ENCODE results near the gene DCD. TPM values are rescaled to one million over a fixed set of nuclear protein-coding genes. Genes with fewer than 3 reads are reported as not detected.

Gene DCD
- total RNA-seq, 1 donor from 2014 or later = not detected

DNA sequence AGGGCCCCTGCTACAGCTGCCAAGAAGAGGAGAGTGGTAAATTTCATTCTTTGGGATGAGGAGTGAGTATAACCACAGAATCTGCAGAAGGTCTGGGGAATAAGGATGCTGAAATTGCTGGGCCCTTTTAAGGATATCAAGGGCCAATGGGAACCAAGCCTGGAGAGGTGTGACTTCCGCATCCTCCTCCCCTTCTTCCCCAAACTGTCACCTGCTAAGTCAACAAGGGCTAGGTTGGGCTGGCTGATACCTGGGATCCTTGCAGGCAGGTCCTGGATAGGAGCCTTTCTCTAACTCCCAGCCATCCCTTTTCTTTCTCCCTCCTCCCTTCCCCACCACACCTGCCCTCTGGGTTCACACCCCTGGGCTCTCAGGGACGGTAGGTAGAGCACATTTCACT, 13.4 kb downstream of the DCD start, which contains the start of gene LACRT:
TSS of gene LACRT (minus strand) at position 101 of the 400 bp plus-strand sequence. CDS start at position 47, 54 bp downstream.
- no peak for TF ChIP-seq CTCF (IDR thresholded peaks at IDR 0.05)
- DNase-seq (ENCODE audit: low spot score in 2 of 2) = no peak
- no peaks in the 10 kb centered on the region for H3K4me1 ChIP-seq
- H3K27ac ChIP-seq = no peak within 1 kb of the TSS
- H3K4me3 ChIP-seq = no peak within 1 kb of the TSS
- H3K9me3 ChIP-seq = no peaks in the 10 kb centered on the region
- no peaks in the 10 kb centered on the region for H3K27me3 ChIP-seq
- intact Hi-C loops (cut with DNase I) = no loop called here
- H3K36me3 ChIP-seq = no peaks in the 10 kb centered on the region

DNA sequence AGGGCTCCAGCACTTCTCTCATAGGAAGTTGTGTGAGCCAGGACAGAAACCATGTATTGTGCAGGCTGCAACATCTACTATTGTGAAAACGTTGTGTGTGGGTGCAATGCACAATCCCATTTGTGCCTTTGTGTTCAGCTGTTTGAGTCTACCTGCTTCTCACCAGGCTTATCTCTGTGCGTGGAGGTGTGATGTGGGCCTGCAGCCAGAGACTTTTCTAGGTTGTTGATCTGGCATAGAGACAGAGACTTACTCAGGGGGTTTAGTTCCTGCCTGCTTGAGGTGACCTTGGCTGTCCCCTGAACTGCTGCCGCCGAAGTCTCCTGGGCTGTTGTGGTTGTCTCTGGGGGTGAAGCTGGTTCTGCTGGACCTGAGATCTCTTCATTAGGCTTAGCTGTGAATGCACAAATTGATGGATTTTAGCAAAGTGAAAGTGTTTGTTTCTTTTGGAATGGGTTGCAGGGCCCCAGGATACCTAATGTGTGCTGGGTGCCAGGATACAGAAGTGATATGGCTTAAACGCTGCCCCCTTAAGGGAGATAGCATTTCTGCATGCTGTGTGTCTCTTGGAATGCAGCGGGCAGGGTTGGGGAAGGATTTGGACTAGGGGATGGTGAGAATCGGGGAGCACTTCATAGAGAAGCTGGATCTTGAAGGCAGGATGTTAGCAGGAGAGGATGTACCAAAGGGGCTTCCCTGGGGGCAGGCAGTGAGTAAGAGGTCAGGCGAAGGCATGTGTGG, 16.0 kb downstream of the DCD start:
- intact Hi-C loops (cut with DNase I) = no loop called here
- Histone ChIP-seq H3K9me3 (no peaks in the 10 kb centered on the region), H3K4me3 (no peak overlapping the region), H3K27ac (no peak overlapping the region), H3K36me3 (no peaks in the 10 kb centered on the region), H3K4me1 (no peaks in the 10 kb centered on the region), H3K27me3 (no peaks in the 10 kb centered on the region)
- DNase-seq (ENCODE audit: low spot score in 2 of 2) = no peak
- no peak for TF ChIP-seq CTCF (IDR thresholded peaks at IDR 0.05)

DNA sequence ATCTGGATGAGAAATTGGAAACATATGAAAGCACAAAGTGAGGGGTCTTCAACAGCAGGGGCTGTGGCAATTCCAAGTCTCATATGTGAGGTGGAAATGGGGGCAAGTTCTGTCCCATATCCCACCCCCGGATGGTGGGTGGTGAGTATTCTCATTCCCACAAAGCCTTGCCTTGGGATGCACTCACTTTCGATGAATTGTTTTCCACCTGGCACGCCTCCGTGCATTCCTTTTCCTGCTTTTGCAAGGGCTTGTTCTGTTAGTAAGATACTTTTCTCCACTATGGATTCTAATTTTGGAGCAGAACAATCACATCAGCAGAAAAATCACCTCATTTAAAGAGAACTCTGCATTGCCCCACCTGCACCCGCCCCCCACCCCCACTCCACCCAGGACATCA, 16.6 kb downstream of the DCD start:
- Histone ChIP-seq H3K36me3 (no peaks in the 10 kb centered on the region), H3K4me3 (no peak overlapping the region), H3K9me3 (no peaks in the 10 kb centered on the region), H3K4me1 (no peaks in the 10 kb centered on the region), H3K27ac (no peak overlapping the region), H3K27me3 (no peaks in the 10 kb centered on the region)
- DNase-seq (ENCODE audit: low spot score in 2 of 2) = no peak
- intact Hi-C loops (cut with DNase I) = no loop called here
- TF ChIP-seq CTCF (IDR thresholded peaks at IDR 0.05) = no peak

DNA sequence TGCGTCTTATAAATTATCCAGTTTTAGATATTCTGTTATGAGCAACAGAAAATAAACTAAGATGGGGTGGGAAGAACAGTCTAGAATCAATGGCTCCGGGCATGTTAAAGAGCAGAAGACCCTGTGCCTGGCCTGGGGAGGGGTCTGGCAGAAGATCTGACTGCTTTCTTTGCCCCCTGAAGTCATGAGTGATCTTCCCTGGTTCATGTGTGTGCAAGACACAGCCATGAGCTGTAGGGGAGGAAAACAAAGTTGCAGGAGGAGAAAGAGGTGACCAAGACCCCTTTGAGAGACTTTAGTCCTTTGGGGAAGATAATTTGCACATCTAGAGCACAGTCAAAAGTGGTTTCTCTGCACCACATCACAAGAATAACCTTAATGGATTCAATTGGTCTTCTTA, 18.2 kb downstream of the DCD start:
- intact Hi-C loops (cut with DNase I) = no loop called here
- peaks cover 3% of the 10 kb centered on the region for H3K27me3 ChIP-seq
- no peak for DNase-seq (ENCODE audit: low spot score in 2 of 2)
- no peaks in the 10 kb centered on the region for H3K36me3 ChIP-seq
- H3K9me3 ChIP-seq = no peaks in the 10 kb centered on the region
- TF ChIP-seq CTCF (IDR thresholded peaks at IDR 0.05) = no peak
- no peak overlapping the region for H3K4me3 ChIP-seq
- no peak overlapping the region for H3K27ac ChIP-seq
- H3K4me1 ChIP-seq = no peaks in the 10 kb centered on the region

DNA sequence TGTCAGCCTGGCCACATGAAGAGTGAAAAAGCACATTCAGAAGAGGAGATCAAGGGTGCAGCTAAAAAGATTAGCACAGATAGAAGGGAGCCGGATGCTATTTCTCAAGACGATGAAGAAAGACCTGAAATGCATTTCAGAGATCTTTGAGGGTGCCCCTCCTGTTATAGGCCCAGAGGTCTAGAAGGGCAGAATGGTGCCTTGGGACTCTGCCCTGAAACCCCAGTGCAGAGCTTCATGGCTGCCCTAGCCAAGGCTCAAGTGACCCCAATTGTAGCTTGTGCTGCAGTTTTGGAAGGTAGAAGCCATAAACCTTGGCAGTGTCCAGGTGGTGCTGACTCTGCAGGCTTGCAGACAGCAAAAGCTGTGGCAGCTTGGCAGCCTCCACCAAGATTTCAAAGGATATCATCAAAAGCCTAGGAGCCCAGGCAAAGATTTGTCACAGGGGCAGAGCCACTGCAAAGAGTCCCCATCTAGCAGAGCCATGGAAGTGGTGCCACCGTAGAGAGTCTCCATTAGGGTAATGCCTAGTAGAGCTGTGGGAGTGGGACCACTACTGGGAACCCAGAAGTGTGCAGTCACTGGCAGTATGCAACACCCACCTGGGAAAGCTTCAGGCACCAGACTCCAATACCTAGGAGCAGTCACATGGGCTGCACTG, 19.8 kb downstream of the DCD start:
- Histone ChIP-seq H3K36me3 (no peaks in the 10 kb centered on the region), H3K4me3 (no peak overlapping the region), H3K27ac (no peak overlapping the region), H3K9me3 (no peaks in the 10 kb centered on the region), H3K4me1 (no peaks in the 10 kb centered on the region), H3K27me3 (peaks cover 3% of the 10 kb centered on the region)
- intact Hi-C loops (cut with DNase I) = no loop called here
- DNase-seq (ENCODE audit: low spot score in 2 of 2) = no peak
- TF ChIP-seq CTCF (IDR thresholded peaks at IDR 0.05) = no peak
